ENCODE results near the gene GRID1.

DNA sequence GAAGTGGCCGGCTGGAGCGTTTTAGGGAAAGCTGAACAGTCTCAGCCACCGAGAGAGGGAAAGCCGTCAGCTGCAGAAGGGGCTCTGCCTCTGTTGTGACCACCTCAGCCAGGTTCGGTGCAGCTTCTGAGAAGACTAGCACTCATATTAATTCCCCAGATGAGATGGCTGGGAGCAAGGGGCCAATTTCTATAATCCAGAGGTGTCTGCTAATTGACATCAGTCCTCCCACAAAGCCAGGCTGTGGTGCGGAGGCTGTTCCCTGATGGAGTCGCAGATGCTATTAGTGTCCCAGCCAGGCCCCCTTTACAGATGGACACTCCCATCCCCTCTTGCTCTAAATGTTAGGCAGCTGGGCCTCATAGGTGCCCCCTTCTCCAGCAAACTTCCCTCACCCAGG is 133.5 kb downstream of the GRID1 start:
- TF ChIP-seq POLR2A (IDR thresholded peaks at IDR 0.05), result no peak
- TF ChIP-seq, protein P1, sequence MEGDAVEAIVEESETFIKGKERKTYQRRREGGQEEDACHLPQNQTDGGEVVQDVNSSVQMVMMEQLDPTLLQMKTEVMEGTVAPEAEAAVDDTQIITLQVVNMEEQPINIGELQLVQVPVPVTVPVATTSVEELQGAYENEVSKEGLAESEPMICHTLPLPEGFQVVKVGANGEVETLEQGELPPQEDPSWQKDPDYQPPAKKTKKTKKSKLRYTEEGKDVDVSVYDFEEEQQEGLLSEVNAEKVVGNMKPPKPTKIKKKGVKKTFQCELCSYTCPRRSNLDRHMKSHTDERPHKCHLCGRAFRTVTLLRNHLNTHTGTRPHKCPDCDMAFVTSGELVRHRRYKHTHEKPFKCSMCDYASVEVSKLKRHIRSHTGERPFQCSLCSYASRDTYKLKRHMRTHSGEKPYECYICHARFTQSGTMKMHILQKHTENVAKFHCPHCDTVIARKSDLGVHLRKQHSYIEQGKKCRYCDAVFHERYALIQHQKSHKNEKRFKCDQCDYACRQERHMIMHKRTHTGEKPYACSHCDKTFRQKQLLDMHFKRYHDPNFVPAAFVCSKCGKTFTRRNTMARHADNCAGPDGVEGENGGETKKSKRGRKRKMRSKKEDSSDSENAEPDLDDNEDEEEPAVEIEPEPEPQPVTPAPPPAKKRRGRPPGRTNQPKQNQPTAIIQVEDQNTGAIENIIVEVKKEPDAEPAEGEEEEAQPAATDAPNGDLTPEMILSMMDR (IDR thresholded peaks at IDR 0.05), result no peak

Data from esophagus squamous epithelium (tissue), 4 donors.